Measurements from ENCODE around the gene MGAT4A.

Gene MGAT4A

GRCh38 chr2:98572676-98573075 is 158.3 kb downstream of the MGAT4A start:
- DNase-seq (ENCODE audit: low spot score): no peak

GRCh38 chr2:98572211-98572610 is 158.7 kb downstream of the MGAT4A start:
- no peak for DNase-seq (ENCODE audit: low spot score)

GRCh38 chr2:98571796-98572195 is 159.1 kb downstream of the MGAT4A start:
- DNase-seq (ENCODE audit: low spot score): no peak

GRCh38 chr2:98571121-98571701 is 159.7 kb downstream of the MGAT4A start:
- no peak for DNase-seq (ENCODE audit: low spot score)

GRCh38 chr2:98570356-98570755 is 160.6 kb downstream of the MGAT4A start:
- no peak for DNase-seq (ENCODE audit: low spot score)

GRCh38 chr2:98569915-98570314 is 161.0 kb downstream of the MGAT4A start:
- DNase-seq (ENCODE audit: low spot score): no peak

GRCh38 chr2:98569197-98569793 is 161.6 kb downstream of the MGAT4A start:
- peak; percentile 46 for DNase-seq (ENCODE audit: low spot score)

Measured in AG08395 (cell line).